A549 (cell line): Measurements from ENCODE around the gene CSTPP1.
"Not testable (repeated sequence)": the region's sequence is repeated elsewhere in the genome, so short reads cannot be mapped to it uniquely, and the experiment has no call there.

Experiments
- CBX2 ChIP-seq: fragments of 200-600 bp; sonication (generic); IDR thresholded peaks from 2 replicates; pipeline ENCODE4 v1.6.1; 2016; ENCODE audit warnings: low read depth, mild to moderate bottlenecking, borderline replicate concordance
- JUNB ChIP-seq: fragments of >200 bp; sonication (Bioruptor Twin); formaldehyde crosslinking; IDR thresholded peaks from 2 replicates; pipeline ENCODE4 v1.6.1; 2016
- MAFK ChIP-seq: fragments of 450-650 bp; IDR thresholded peaks from 2 replicates; pipeline ENCODE4 v1.6.1; 2014; ENCODE audit not compliant: partially characterized antibody
- NR3C1 ChIP-seq: fragments of >200 bp; sonication (Bioruptor Twin); formaldehyde crosslinking; IDR thresholded peaks from 3 replicates; pipeline ENCODE4 v1.6.1; 2017
- POLR2A ChIP-seq: IDR thresholded peaks from 2 replicates; pipeline ENCODE4 v1.6.1; 2012; ENCODE audit warnings: mild to moderate bottlenecking, low read length
- RAD21 ChIP-seq, 2 experiments: fragments of >200 bp in 1 of 2; sonication (Bioruptor Twin) in 1 of 2; formaldehyde crosslinking in 1 of 2; IDR thresholded peaks in 1 of 2; conservative IDR thresholded peaks in 1 of 2; 2 replicates in 1 of 2; 3 replicates in 1 of 2; pipeline ENCODE4 v1.6.1; 2012 to 2018; ENCODE audit warnings: inconsistent platforms in 1 of 2
- TF ChIP-seq, protein P1 (sequence below): fragments of >200 bp; sonication (Bioruptor Twin); formaldehyde crosslinking; IDR thresholded peaks from 3 replicates; pipeline ENCODE4 v1.5.1; 2016
- TF ChIP-seq, protein P2 (sequence below): IDR thresholded peaks from 2 replicates; pipeline ENCODE4 v1.6.1; 2012

DNA sequence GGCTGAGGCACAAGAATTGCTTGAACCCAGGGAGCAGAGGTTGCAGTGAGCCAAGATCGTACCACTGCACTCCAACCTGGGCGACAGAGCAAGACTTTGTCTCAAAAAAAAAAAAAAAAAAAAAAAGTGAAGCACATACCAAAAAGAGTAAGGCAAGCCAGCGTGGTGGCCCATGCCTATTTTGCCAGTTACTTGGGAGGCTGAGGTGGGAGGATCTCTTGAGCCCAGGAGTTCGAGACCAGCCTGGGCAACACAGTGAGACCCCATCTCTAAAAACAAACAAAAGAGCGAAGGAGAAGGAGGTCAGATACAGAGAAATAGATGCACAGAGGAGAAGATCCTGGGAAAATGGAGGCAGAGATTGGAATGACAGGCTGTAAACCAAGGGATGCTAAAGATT is 270.0 kb downstream of the CSTPP1 start:
- TF ChIP-seq RAD21 (conservative IDR thresholded peaks at IDR 0.05 in 1 of 2, IDR thresholded peaks at IDR 0.05 in 1 of 2); MAFK; POLR2A; CBX2; NR3C1; JUNB: not testable (repeated sequence)
- TF ChIP-seq, protein P1, sequence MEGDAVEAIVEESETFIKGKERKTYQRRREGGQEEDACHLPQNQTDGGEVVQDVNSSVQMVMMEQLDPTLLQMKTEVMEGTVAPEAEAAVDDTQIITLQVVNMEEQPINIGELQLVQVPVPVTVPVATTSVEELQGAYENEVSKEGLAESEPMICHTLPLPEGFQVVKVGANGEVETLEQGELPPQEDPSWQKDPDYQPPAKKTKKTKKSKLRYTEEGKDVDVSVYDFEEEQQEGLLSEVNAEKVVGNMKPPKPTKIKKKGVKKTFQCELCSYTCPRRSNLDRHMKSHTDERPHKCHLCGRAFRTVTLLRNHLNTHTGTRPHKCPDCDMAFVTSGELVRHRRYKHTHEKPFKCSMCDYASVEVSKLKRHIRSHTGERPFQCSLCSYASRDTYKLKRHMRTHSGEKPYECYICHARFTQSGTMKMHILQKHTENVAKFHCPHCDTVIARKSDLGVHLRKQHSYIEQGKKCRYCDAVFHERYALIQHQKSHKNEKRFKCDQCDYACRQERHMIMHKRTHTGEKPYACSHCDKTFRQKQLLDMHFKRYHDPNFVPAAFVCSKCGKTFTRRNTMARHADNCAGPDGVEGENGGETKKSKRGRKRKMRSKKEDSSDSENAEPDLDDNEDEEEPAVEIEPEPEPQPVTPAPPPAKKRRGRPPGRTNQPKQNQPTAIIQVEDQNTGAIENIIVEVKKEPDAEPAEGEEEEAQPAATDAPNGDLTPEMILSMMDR = not testable (repeated sequence)
- TF ChIP-seq, protein P2, sequence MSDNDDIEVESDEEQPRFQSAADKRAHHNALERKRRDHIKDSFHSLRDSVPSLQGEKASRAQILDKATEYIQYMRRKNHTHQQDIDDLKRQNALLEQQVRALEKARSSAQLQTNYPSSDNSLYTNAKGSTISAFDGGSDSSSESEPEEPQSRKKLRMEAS = not testable (repeated sequence)
